OCI-LY7 (cell line): Measurements from ENCODE around the gene NTM.

ENCODE experiments used
- CTCF ChIP-seq: fragments of 200-600 bp; sonication (generic); conservative IDR thresholded peaks from 2 replicates; pipeline ENCODE4 v1.5.1; 2014; ENCODE audit warnings: mild to moderate bottlenecking, antibody characterized with exemption, low read length, moderate library complexity, mixed read lengths
- EZH2phosphoT487 ChIP-seq: fragments of 200-600 bp; sonication (generic); IDR thresholded peaks from 2 replicates; pipeline ENCODE4 v1.6.1; 2018; ENCODE audit warnings: low read depth, borderline replicate concordance, mild to moderate bottlenecking, mixed run types, antibody characterized with exemption, low read length, moderate library complexity, mixed read lengths

- TF ChIP-seq CTCF (no peak), EZH2phosphoT487 (no peak)
Measured at GRCh38 chr11:131462622-131463021, 92.2 kb downstream of the NTM start.
